Kidney (tissue), 14 donors: ENCODE data around the gene NATD1. TPM values are rescaled to one million over a fixed set of nuclear protein-coding genes. Genes with fewer than 3 reads are reported as not detected.

ENCODE experiments used
- DNase-seq, 5 donors: peaks; one replicate each; pipeline ENCODE4 v3.0.0-alpha.2; 2013 to 2020
- FAIRE-seq: peaks from 2 replicates; lab custom pipeline; 2012; peaks lifted over from hg19 to GRCh38; lab: Jason Lieb, UNC
- H3K27ac ChIP-seq, 2 donors: one replicate each; pipeline ENCODE4 v1.7.0; 2013; ENCODE audit warnings: low read depth in 2 of 2, low read length in 2 of 2, inconsistent platforms in 1 of 2
- H3K27me3 ChIP-seq: one replicate; pipeline ENCODE4 v1.7.1; 2013; ENCODE audit warnings: low read length, inconsistent platforms; ENCODE audit not compliant: control insufficient read depth, insufficient read depth
- H3K36me3 ChIP-seq, 3 donors: one replicate each; pipeline versions ENCODE4 v1.7.0 to v1.7.1; 2013; ENCODE audit warnings: low read length in 3 of 3, control low read depth in 1 of 3, inconsistent platforms in 1 of 3; ENCODE audit not compliant: insufficient read depth in 3 of 3, control insufficient read depth in 2 of 3
- H3K4me1 ChIP-seq, 3 donors: one replicate each; pipeline versions ENCODE4 v1.7.0 to v1.7.1; 2013; ENCODE audit warnings: low read length in 3 of 3, inconsistent platforms in 1 of 3, low read depth in 1 of 3; ENCODE audit not compliant: control insufficient read depth in 2 of 3, insufficient read depth in 2 of 3
- H3K4me3 ChIP-seq, 3 donors: one replicate each; pipeline versions ENCODE4 v1.7.0 to v1.8.1; 2013; ENCODE audit warnings: low read length in 3 of 3, control low read depth in 1 of 3, inconsistent platforms in 1 of 3
- H3K9ac ChIP-seq, 3 donors: one replicate each; pipeline versions ENCODE4 v1.7.0 to v1.7.1; 2013; ENCODE audit warnings: low read length in 3 of 3, control low read depth in 1 of 3, inconsistent platforms in 1 of 3
- H3K9me3 ChIP-seq, 3 donors: one replicate each; pipeline versions ENCODE4 v1.7.0 to v1.7.1; 2013; ENCODE audit warnings: low read length in 3 of 3, control low read depth in 1 of 3, inconsistent platforms in 1 of 3; ENCODE audit not compliant: control insufficient read depth in 2 of 3, insufficient read depth in 1 of 3
- CTCF ChIP-seq: IDR thresholded peaks from 3 replicates; pipeline ENCODE4 v1.5.1; 2012; ENCODE audit warnings: mild to moderate bottlenecking, moderate library complexity, borderline replicate concordance; ENCODE audit not compliant: insufficient read depth; ENCODE audit errors: extremely low read depth
- intact Hi-C: fragments of 100-400 bp; cut with DNase I; formaldehyde crosslinking; loops from one replicate; pipeline ENCODE4 v1.11.1; 2022
- polyA plus RNA-seq: library from polyadenylated mRNA; stranded (reverse); fragments of 350-450 nt; fragmentation: Illumina TruSeq; extraction: RNeasy Lipid Tissue Mini Kit (QIAGEN cat#74804); gene quantifications from one replicate; pipeline ENCODE4 v1.2.3, GENCODE V29; 2014; ENCODE audit warnings: low read depth, low replicate concordance; ENCODE audit not compliant: insufficient read depth
- total RNA-seq: library from RNA; stranded (reverse); fragmentation: NEBNext Ultra II Directional; extraction: Animal tissue kit (Norgen Biotek cat#: 25700); gene quantifications from one replicate; pipeline ENCODE4 v1.2.1, GENCODE V29; 2021
- donor health status: control.
- donor health status: control.
- donor health status: control.
- donor health status: control.
- donor health status: control.
- donor health status: DM: yes; HTN: yes; CAD: no.
- donor health status: Normal renal cell carcinoma (clear cell type).

The NATD1 gene
- total and polyA plus RNA-seq, 2 donors from 2014 or later, result 5.0 to 14.2 TPM

DNA sequence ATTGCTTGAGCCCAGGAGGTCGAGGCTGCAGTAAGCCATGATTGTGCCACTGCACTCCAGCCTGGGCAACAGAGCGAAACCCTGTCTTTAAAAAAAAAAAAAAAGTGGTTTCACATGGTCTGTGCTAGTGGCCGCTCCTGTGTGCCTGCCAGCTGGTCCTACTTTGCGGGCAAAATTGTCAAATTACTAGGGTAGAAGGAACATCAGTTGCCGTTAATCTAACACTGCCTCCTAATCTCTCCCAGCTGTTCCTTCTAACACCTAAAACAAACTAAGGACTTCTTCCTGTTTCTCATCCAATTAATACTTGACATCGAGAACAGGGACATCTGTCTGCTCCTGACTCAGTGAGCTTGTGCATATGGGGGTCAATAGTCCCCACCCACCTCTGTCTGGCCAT is 63.1 kb downstream of the NATD1 start:
- H3K4me1 ChIP-seq, result peaks cover 0 to 3% (median 0%) of the 10 kb centered on the region in 3 donors
- FAIRE-seq, result no peak
- H3K27me3 ChIP-seq, result no peaks in the 10 kb centered on the region
- no peak for DNase-seq
- no peak overlapping the region for H3K4me3 ChIP-seq
- H3K9ac ChIP-seq, result no peak overlapping the region
- intact Hi-C loops, result no loop called here
- H3K9me3 ChIP-seq, result no peaks in the 10 kb centered on the region
- H3K36me3 ChIP-seq, result peaks cover 2 to 22% (median 8%) of the 10 kb centered on the region in 3 donors
- H3K27ac ChIP-seq, result no peak overlapping the region
- TF ChIP-seq CTCF, result no peak

GRCh38 chr17:21189361-21189760 is 63.8 kb downstream of the NATD1 start:
- peaks cover 2 to 26% (median 8%) of the 10 kb centered on the region in 3 donors for H3K36me3 ChIP-seq
- no peaks in the 10 kb centered on the region for H3K27me3 ChIP-seq
- no peak for TF ChIP-seq CTCF
- H3K9ac ChIP-seq, result no peak overlapping the region
- no peak for FAIRE-seq
- intact Hi-C loops, result no loop called here
- no peaks in the 10 kb centered on the region for H3K9me3 ChIP-seq
- H3K4me3 ChIP-seq, result no peak overlapping the region
- no peak for DNase-seq
- H3K4me1 ChIP-seq, result peaks cover 0 to 3% (median 0%) of the 10 kb centered on the region in 3 donors
- no peak overlapping the region for H3K27ac ChIP-seq

Other genes starting within 250 kb of the NATD1 start
- 176 TPM for gene USP22, start 210.4 kb downstream of the NATD1 start, total RNA-seq
- gene USP22, start 210.4 kb downstream of the NATD1 start, polyA plus RNA-seq, result 47.8 TPM
- gene DHRS7B, start 126.4 kb downstream of the NATD1 start, total RNA-seq, result 19.9 TPM
- 58.8 TPM for gene DHRS7B, start 126.4 kb downstream of the NATD1 start, polyA plus RNA-seq
- gene TMEM11, start 39.2 kb downstream of the NATD1 start, total RNA-seq, result 17.4 TPM
- gene TMEM11, start 39.2 kb downstream of the NATD1 start, polyA plus RNA-seq, result 34.2 TPM
- 44.0 TPM for gene MAP2K3, start 31.3 kb upstream of the NATD1 start, total RNA-seq
- 40.1 TPM for gene MAP2K3, start 31.3 kb upstream of the NATD1 start, polyA plus RNA-seq
- 3.1 TPM for gene KCNJ12, start 122.9 kb upstream of the NATD1 start, total RNA-seq
- gene KCNJ12, start 122.9 kb upstream of the NATD1 start, polyA plus RNA-seq, result 3.4 TPM